Urinary bladder (tissue), 4 donors: ENCODE results near the gene RNASEH2A. TPM values are rescaled to one million over a fixed set of nuclear protein-coding genes. Genes with fewer than 3 reads are reported as not detected.
"Not testable (repeated sequence)": the region's sequence is repeated elsewhere in the genome, so short reads cannot be mapped to it uniquely, and the experiment has no call there.

ENCODE experiments used
- DNase-seq: peaks from one replicate; pipeline ENCODE4 v3.0.0-alpha.2; 2015; ENCODE audit errors: extremely low spot score
- H3K27ac ChIP-seq: one replicate; pipeline ENCODE4 v1.5.1; 2013; ENCODE audit warnings: low read depth, mild to moderate bottlenecking, moderate library complexity
- H3K36me3 ChIP-seq: one replicate; pipeline ENCODE4 v1.6.1; 2013; ENCODE audit warnings: mild to moderate bottlenecking, moderate library complexity; ENCODE audit not compliant: insufficient read depth
- H3K4me1 ChIP-seq: one replicate; pipeline ENCODE4 v1.6.1; 2013; ENCODE audit warnings: mild to moderate bottlenecking, moderate library complexity; ENCODE audit not compliant: insufficient read depth
- H3K4me3 ChIP-seq: one replicate; pipeline ENCODE4 v1.5.1; 2013; ENCODE audit warnings: low read depth, low read length
- WGBS: extraction: QIAGEN DNeasy Blood & Tissue Kit; methylation state at CpG from one replicate; pipeline ENCODE4 v1.1.7; 2013; 5-methylcytosine and 5-hydroxymethylcytosine counted together
- polyA plus RNA-seq: library from polyadenylated mRNA; stranded (reverse); fragments of 200-250 nt; gene quantifications from one replicate; pipeline ENCODE4 v1.2.3, GENCODE V29; 2013
- total RNA-seq: library from RNA; depleted of rRNA; stranded (reverse); fragments of >200 nt; gene quantifications from one replicate; pipeline ENCODE4 v1.2.3, GENCODE V29; 2014
- donor health status: healthy with polysubstance abuse.
- donor health status: healthy.

Gene RNASEH2A
- total and polyA plus RNA-seq, 2 donors = 9.5 to 12.8 TPM

DNA sequence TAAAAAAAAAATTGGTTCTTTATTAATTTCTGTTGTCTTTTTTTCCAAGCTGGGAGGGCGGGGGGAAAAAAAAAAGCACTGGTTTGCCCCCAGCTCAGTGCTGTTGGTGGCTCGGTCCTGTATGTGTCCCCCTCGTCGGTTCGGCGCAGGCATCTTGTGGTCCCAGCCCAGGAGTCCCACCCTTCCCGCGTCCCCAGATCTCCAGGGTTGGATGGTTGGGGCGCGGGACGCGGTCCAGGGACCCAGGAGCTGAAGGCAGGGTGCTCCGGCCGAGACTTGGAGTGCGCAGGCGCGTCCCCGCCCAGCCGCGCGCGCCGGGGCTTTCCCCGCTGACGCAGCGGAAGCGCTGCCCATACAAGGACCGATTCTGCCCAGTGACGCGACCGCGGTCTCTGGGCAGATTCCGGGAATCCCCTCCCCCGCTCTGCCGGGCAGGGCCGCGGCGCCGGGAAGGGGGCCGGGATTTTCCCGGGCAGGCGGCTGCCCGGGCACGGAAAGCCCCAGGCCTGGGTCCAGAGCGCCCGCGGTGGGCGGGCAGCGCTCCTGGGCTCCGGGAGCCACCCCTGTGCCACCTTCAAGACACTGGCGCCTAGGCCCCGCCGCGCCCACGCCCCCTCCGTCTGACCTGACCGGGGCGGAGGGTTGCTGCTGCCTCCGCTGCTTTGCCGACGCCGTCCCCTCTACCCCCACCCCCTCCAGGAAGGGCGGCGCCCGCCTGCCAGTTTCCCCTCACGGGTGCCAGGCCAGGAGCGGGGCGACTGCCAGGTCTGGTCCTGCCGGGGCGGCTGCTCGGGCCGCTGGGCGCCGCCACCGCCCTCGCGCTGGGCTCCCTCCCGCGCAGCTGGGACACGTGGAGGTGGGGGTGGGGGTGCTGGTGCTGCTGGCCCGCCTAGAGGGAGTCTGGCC is 12.8 kb upstream of the RNASEH2A start:
- Histone ChIP-seq H3K27ac (peak overlapping the region; percentile 91), H3K36me3 (no peaks in the 10 kb centered on the region), H3K4me3 (peak overlapping the region; percentile 94), H3K4me1 (no peaks in the 10 kb centered on the region)
- WGBS = 0% methylated on average over 81 of the region's 81 CpGs
- no peak for DNase-seq

GRCh38 chr19:12794196-12794941 is 12.0 kb upstream of the RNASEH2A start:
- peak overlapping the region; percentile 94 for H3K4me3 ChIP-seq
- DNase-seq = no peak
- H3K36me3 ChIP-seq = no peaks in the 10 kb centered on the region
- WGBS = 67% methylated on average over 7 of the region's 7 CpGs
- H3K27ac ChIP-seq = peak overlapping the region; percentile 91
- H3K4me1 ChIP-seq = no peaks in the 10 kb centered on the region

GRCh38 chr19:12794971-12795381 is 11.4 kb upstream of the RNASEH2A start:
- Histone ChIP-seq H3K4me1 (no peaks in the 10 kb centered on the region), H3K36me3 (no peaks in the 10 kb centered on the region), H3K27ac (no peak overlapping the region), H3K4me3 (no peak overlapping the region)
- WGBS = 94% methylated on average over 9 of the region's 9 CpGs
- no peak for DNase-seq

DNA sequence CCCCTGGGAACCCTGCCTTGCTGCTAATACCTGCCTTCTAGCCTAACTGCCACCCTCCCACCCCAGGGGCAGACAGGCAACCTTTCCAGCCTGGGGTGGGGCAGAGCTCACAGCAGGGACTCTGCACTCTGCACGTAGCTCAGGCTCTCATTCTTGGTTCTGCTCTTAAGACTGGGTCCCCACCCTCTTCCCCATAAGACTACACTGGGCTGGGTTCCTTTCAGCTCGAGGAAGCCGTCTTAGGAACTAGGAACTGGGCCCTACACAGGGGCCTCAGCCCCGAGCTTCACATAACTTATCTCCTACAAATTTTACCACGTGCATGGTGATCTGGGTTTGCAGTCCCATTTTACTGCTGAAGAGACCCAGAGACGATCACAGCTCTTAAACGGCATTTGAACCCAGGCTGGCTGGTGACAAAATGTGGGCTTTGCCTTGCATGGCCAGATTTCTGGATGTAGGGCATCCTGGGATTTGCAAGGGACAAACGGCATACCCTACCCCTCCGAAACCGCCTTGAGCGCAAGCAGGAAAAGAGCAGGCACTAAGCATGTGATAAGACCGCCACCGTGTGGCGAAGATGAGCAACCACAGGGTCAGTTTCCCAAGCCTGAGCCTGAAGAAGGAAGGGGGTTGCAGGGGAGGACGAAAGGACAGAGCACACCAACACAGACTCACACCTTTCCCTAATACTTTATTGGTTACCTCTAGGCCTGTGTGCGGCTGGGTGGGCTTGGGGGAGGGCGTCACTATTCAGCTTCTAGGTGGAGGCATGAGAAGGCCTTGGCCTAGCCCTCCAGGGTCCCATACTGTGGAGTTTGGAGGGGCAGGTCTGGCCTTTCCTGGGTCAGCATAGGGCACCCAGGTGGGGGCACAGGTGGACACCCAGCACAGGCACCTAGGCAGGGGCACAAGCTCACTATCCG is 10.0 kb upstream of the RNASEH2A start:
- Histone ChIP-seq H3K27ac (no peak overlapping the region), H3K4me3 (no peak overlapping the region), H3K36me3 (no peaks in the 10 kb centered on the region), H3K4me1 (no peaks in the 10 kb centered on the region)
- DNase-seq = no peak
- WGBS = 7% methylated on average over 18 of the region's 18 CpGs

DNA sequence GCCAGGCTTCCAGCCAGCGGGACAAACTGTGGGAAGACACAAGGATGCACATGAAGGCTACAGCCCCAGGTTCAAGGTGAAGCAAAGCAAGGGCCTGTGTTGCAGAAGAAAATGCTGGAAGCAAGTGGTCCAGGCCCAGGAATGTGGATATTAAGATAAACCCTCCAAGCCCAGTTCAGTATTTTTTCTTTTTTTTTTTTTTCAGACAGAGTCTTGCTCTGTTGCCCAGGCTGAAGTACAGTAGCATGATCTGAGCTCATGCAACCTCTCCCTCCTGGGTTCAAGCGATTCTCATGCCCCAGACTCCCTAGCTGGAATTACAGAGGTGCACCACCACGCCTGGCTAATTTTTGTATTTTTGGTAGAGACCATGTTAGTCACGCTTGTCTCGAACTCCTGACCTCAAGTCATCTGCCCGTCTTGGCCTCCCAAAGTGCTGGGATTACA is 9.2 kb upstream of the RNASEH2A start:
- Histone ChIP-seq H3K36me3 (no peaks in the 10 kb centered on the region), H3K4me3 (no peak overlapping the region), H3K27ac (no peak overlapping the region), H3K4me1 (no peaks in the 10 kb centered on the region)
- no peak for DNase-seq
- 91% methylated on average over 6 of the region's 6 CpGs for WGBS

DNA sequence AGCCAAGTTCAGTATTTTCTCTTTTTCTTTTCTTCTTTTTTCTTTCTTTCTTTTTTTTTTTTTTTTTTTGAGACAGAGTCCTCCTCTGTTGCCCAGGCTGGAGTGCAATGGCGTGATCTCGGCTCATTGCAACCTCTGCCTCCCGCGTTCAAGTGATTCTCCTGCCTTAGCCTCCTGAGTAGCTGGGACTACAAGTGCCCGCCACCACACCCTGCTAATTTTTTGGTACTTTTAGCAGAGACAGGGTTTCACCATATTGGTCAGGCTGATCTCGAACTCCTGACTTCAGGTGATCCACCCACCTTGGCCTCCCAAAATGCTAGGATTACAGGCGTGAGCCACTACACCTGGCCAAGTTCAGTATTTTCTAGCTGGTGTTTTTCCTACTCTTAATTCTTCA is 8.8 kb upstream of the RNASEH2A start:
- H3K36me3 ChIP-seq, H3K4me1 ChIP-seq, DNase-seq, H3K4me3 ChIP-seq, H3K27ac ChIP-seq: not testable (repeated sequence)
- WGBS = 93% methylated on average over 7 of the region's 7 CpGs

DNA sequence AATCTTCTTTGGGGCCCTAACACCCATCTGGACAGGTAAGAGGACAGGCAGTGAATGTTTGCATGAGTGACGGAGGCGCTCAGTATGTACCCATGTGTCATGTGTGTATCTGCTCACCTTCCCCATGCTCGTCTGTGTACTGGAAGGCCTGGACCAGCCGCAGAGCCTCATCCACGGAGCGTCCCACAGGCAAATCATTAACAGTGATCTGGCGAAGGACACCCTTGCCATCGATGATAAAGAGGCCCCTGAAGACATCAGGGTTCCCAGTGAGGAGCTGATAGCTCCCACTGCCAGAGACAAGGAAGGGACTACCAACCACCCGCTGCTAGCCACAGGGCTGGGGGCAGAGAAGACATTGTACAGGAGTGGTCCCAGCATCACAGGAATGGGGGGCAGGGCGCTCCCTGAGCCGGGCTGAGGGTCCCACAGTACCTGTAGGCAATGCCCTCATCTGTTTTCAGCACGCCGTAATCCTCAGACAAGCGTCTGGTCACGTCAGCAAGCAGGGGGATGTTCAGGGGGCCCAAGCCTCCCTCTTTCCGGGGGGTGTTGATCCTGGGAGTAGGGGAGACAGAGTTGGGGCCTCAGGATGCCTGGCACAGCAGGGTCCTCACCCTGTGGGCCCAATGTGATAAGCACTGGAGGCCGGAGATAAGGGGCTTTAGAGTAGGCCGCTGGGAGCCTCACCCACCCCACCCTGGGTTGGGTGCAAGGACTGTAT is 6.5 kb upstream of the RNASEH2A start:
- WGBS = 90% methylated on average over 18 of the region's 18 CpGs
- H3K4me3 ChIP-seq = no peak overlapping the region
- H3K4me1 ChIP-seq = no peaks in the 10 kb centered on the region
- no peaks in the 10 kb centered on the region for H3K36me3 ChIP-seq
- no peak for DNase-seq
- no peak overlapping the region for H3K27ac ChIP-seq

- no peak for DNase-seq
- 88% methylated on average over 1 of the region's 1 CpG for WGBS
- H3K27ac ChIP-seq = no peak overlapping the region
- no peak overlapping the region for H3K4me3 ChIP-seq
- no peaks in the 10 kb centered on the region for H3K4me1 ChIP-seq
- H3K36me3 ChIP-seq = no peaks in the 10 kb centered on the region
Observed at GRCh38 chr19:12800466-12800770, 6.0 kb upstream of the RNASEH2A start.

GRCh38 chr19:12800923-12801465 is 5.4 kb upstream of the RNASEH2A start:
- 9% methylated on average over 38 of the region's 38 CpGs for WGBS
- H3K4me3 ChIP-seq = peak overlapping the region; percentile 78
- no peaks in the 10 kb centered on the region for H3K36me3 ChIP-seq
- peak overlapping the region; percentile 33 for H3K27ac ChIP-seq
- H3K4me1 ChIP-seq = no peaks in the 10 kb centered on the region
- no peak for DNase-seq

DNA sequence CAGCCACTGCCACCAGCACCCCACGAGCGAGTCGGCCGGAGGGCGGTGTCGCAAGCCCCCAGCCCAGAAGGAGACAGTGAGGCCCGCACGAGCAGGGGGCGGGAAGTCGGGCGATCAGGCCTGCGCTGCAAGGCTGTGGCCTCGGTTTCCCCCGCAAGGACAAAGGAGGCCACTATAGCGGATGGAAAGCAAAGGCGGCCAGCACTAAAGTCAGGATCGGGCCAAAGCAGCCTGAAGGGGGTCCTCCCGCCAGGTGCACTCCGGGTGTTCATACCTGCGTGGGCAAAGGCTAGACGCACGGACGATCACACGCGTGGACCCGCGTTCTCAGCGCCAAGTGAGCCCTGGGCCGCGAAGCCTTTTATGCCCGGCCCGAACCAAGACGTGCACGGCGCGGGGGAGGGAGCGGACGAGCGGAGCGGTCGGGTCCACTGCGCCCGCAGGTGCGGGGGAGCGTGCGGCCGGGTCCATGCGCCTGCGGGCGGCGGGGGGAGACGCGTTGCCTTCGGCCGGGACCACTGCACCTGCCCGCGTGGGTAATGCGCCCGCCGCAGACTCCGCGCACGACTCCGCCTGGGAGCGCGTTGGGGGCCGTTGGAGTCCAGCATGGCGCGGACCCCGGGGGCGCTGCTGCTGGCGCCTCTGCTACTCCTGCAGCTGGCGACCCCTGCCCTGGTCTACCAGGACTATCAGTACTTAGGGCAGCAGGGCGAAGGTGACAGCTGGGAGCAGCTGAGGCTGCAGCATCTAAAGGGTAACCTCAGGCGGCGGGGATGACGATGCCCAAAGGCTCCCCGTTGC is 4.7 kb upstream of the RNASEH2A start, which contains the start of the genes PRDX2 and THSD8:
Gene PRDX2, minus strand, starts transcription at position 335 of the 801 bp plus-strand sequence. CDS start 539 bp downstream, outside the sequence.
Gene THSD8, plus strand, starts transcription at position 604 of the 801 bp plus-strand sequence. Its CDS starts 3 bp downstream, at position 607.
- WGBS = under 1% methylated on average over 78 of the region's 78 CpGs
- Histone ChIP-seq H3K27ac (peak within 1 kb of the TSS; percentile 33), H3K4me3 (peak within 1 kb of the TSS; percentile 78), H3K4me1 (no peaks in the 10 kb centered on the region), H3K36me3 (no peaks in the 10 kb centered on the region)
- no peak for DNase-seq

GRCh38 chr19:12802267-12803106 is 3.9 kb upstream of the RNASEH2A start:
- peak overlapping the region; percentile 78 for H3K4me3 ChIP-seq
- DNase-seq = no peak
- no peaks in the 10 kb centered on the region for H3K36me3 ChIP-seq
- 42% methylated on average over 22 of the region's 22 CpGs for WGBS
- no peaks in the 10 kb centered on the region for H3K4me1 ChIP-seq
- H3K27ac ChIP-seq = no peak overlapping the region
